GM21786 (cell line): ENCODE data around the gene MAB21L4.
A peak's percentile ranks its signal among the peaks of the same experiment; 100 is the strongest.

ENCODE experiments used
- ATAC-seq: cut with Tn5 transposase; IDR thresholded peaks from one replicate; pipeline ENCODE4 v1.9.1; 2021; ENCODE audit not compliant: unreplicated experiment

MAB21L4 gene

GRCh38 chr2:240869109-240869955 is 26.6 kb downstream of the MAB21L4 start:
- ATAC-seq, result no peak

GRCh38 chr2:240868286-240869108 is 27.5 kb downstream of the MAB21L4 start, which contains the start of gene AGXT:
TSS of gene AGXT (plus strand) at chr2:240868824. CDS start at chr2:240868866, 42 bp downstream.
- ATAC-seq, result no peak

GRCh38 chr2:240865391-240865790 is 30.6 kb downstream of the MAB21L4 start:
- ATAC-seq, result no peak

GRCh38 chr2:240864475-240864874 is 31.5 kb downstream of the MAB21L4 start:
- no peak for ATAC-seq

- no peak for ATAC-seq
Measured at GRCh38 chr2:240861547-240861946, 34.4 kb downstream of the MAB21L4 start.

- no peak for ATAC-seq
Measured at GRCh38 chr2:240858871-240859270, 37.1 kb downstream of the MAB21L4 start.

- no peak for ATAC-seq
Measured at GRCh38 chr2:240858321-240858720, 37.6 kb downstream of the MAB21L4 start.

- no peak for ATAC-seq
Measured at GRCh38 chr2:240857039-240858008, 38.6 kb downstream of the MAB21L4 start.

- ATAC-seq, result no peak
Measured at GRCh38 chr2:240856151-240856980, 39.6 kb downstream of the MAB21L4 start.

GRCh38 chr2:240855670-240856069 is 40.3 kb downstream of the MAB21L4 start:
- no peak for ATAC-seq

- ATAC-seq, result no peak
Measured at GRCh38 chr2:240852671-240853314, 43.2 kb downstream of the MAB21L4 start.

- peak; percentile 47 for ATAC-seq
Measured at GRCh38 chr2:240851078-240851991, 44.6 kb downstream of the MAB21L4 start.

GRCh38 chr2:240850756-240851077 is 45.2 kb downstream of the MAB21L4 start:
- no peak for ATAC-seq

GRCh38 chr2:240850026-240850425 is 45.9 kb downstream of the MAB21L4 start:
- no peak for ATAC-seq

GRCh38 chr2:240848900-240849680 is 46.9 kb downstream of the MAB21L4 start:
- ATAC-seq, result no peak

GRCh38 chr2:240847817-240848216 is 48.1 kb downstream of the MAB21L4 start:
- ATAC-seq, result no peak

- ATAC-seq, result no peak
Measured at GRCh38 chr2:240846873-240847595, 48.9 kb downstream of the MAB21L4 start.
